ENCODE results near the gene RELL1. TPM values are rescaled to one million over a fixed set of nuclear protein-coding genes. Genes with fewer than 3 reads are reported as not detected.

The RELL1 gene
- total RNA-seq, 2 experiments from 2014 or later, result 13.8 to 15.3 TPM

DNA sequence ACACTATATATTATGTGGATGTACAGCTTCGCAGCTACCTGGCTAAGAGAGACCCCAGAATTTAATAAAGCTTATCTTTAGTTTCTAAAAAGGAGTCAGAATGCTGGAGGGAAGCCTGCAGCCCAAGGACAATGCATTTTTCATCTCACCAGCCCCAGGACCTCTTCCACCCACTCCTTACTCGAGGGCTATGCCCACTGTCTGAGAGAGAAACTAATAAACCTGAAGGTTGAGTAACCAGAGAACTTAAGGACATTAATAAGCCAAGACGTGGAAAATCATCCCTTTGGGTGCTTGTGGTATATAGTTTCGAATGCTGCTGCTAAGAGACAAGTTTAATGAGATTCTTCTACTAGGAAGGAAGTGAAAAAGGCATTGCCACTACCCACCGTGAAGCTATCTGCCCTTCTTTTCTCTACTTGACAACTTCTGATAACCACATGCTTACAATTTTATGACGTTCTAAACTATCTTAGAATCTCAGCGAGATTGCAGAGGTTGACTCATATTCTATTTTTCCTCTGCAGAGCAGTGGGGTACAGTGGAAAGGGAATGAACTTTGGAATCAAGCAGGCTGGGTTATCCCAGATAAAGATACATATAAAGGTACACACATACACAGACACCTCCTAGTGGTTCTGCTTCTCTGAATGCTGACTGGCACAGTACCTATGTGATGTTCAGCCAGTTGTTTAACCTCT is 3.3 kb downstream of the RELL1 start:
- Mint-ChIP-seq H3K9me3 (no peaks in the 10 kb centered on the region), H3K4me3 (peak overlapping the region; percentile 54), H3K36me3 (ENCODE audit: low read depth) (peaks cover 23% of the 10 kb centered on the region), H3K27ac (peak overlapping the region; percentile 86), H3K4me1 (ENCODE audit: low read depth) (peaks cover 49% of the 10 kb centered on the region), H3K27me3 (no peaks in the 10 kb centered on the region)
- POLR2A ChIA-PET, result interaction anchor here (1.0 kb wide), 1 partner anchor 9 kb away, joined by 3 read pairs; no protein-coding TSS in a partner anchor
- intact Hi-C loops (cut with micrococcal nuclease), result loop anchor here (10.0 kb wide), 1 partner anchor 982 kb away; the partner anchor contains the start of gene KLF3
- peak; percentile 51 for DNase-seq
- no peak for ATAC-seq
- CTCF ChIA-PET, result interaction anchor here (1.0 to 1.7 kb wide), 3 partner anchors 16 to 80 kb away, joined by 3 to 7 read pairs (median 3); no protein-coding TSS in a partner anchor
- no peak for TF ChIP-seq CTCF (IDR thresholded peaks at IDR 0.05)

DNA sequence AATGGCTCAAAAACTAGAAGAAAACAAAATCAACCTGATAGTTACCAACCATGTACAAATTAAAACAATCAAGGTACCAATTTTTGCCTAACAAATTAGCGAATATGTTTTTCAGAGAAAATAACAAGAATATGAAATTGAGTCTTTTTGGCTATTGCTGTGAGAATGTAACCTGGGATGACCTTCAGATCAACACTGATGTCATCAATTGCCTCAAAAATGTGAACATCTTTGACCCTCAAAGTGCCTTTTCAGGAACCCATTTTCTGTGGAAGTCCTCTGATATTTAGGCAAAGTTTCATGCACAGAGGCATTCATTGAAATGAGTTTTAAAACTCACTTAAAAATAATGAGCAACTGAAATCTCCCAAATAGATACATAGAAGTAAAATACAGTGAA is 6.1 kb downstream of the RELL1 start:
- Mint-ChIP-seq H3K4me3 (no peak overlapping the region), H3K4me1 (ENCODE audit: low read depth) (peaks cover 67% of the 10 kb centered on the region), H3K27me3 (no peaks in the 10 kb centered on the region), H3K36me3 (ENCODE audit: low read depth) (peaks cover 29% of the 10 kb centered on the region), H3K27ac (no peak overlapping the region), H3K9me3 (no peaks in the 10 kb centered on the region)
- DNase-seq (no peak), ATAC-seq (no peak)
- CTCF ChIA-PET, result interaction anchor here (1.7 kb wide), 1 partner anchor 10 kb away, joined by 3 read pairs; no protein-coding TSS in a partner anchor
- no peak for TF ChIP-seq CTCF (IDR thresholded peaks at IDR 0.05)
- intact Hi-C loops (cut with micrococcal nuclease), result loop anchor here (10.0 kb wide), 1 partner anchor 985 kb away; the partner anchor contains the start of gene KLF3
- POLR2A ChIA-PET, result no interaction called here

- Mint-ChIP-seq H3K27ac (no peak overlapping the region), H3K36me3 (ENCODE audit: low read depth) (peaks cover 24% of the 10 kb centered on the region), H3K4me3 (no peak overlapping the region), H3K9me3 (no peaks in the 10 kb centered on the region), H3K27me3 (no peaks in the 10 kb centered on the region), H3K4me1 (ENCODE audit: low read depth) (peaks cover 67% of the 10 kb centered on the region)
- ATAC-seq (no peak), DNase-seq (no peak)
- ChIA-PET POLR2A (no interaction called here), CTCF (no interaction called here)
- TF ChIP-seq CTCF (IDR thresholded peaks at IDR 0.05), result no peak
- intact Hi-C loops (cut with micrococcal nuclease), result no loop called here
These were observed 6.9 kb downstream of the RELL1 start for GRCh38 chr4:37679301-37679700.

DNA sequence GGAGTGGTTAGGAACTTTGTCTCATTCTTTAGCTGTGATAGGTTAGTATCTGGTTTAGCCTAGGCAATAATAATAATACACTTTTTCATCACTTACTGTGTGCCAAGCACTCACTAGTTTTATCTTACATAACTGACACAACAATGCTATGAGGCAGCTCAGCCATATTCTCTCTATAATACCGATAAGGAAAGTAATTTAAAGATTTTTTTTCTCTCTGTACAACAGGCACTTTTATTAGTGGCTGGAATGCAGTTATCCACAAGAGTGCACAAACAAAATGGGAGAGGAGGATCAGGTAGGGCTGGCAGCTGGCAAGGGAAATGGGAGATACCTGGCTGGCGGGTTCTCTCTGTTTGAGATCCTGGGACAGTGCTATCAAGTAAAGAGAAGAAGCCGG is 7.6 kb downstream of the RELL1 start:
- DNase-seq (no peak), ATAC-seq (no peak)
- Mint-ChIP-seq H3K4me3 (no peak overlapping the region), H3K27me3 (no peaks in the 10 kb centered on the region), H3K36me3 (ENCODE audit: low read depth) (peaks cover 21% of the 10 kb centered on the region), H3K27ac (no peak overlapping the region), H3K4me1 (ENCODE audit: low read depth) (peaks cover 70% of the 10 kb centered on the region), H3K9me3 (no peaks in the 10 kb centered on the region)
- ChIA-PET CTCF (interaction anchor here (1.0 kb wide), 1 partner anchor 17 kb away, joined by 3 read pairs; no protein-coding TSS in a partner anchor), POLR2A (no interaction called here)
- intact Hi-C loops (cut with micrococcal nuclease), result no loop called here
- no peak for TF ChIP-seq CTCF (IDR thresholded peaks at IDR 0.05)

GRCh38 chr4:37675587-37676290 is 10.4 kb downstream of the RELL1 start:
- H3K9me3 Mint-ChIP-seq, result no peaks in the 10 kb centered on the region
- ATAC-seq (peak; percentile 74), DNase-seq (peak; percentile 34)
- no peak for TF ChIP-seq CTCF (IDR thresholded peaks at IDR 0.05)
- intact Hi-C loops (cut with micrococcal nuclease), result no loop called here
- CTCF ChIA-PET, result interaction anchor here (1.0 to 1.5 kb wide), 3 partner anchors 14 to 73 kb away, joined by 3 to 6 read pairs (median 3); no protein-coding TSS in a partner anchor
- peaks cover 72% of the 10 kb centered on the region for H3K4me1 Mint-ChIP-seq (ENCODE audit: low read depth)
- no peak overlapping the region for H3K4me3 Mint-ChIP-seq
- H3K27me3 Mint-ChIP-seq, result no peaks in the 10 kb centered on the region
- H3K27ac Mint-ChIP-seq, result peak overlapping the region; percentile 11
- H3K36me3 Mint-ChIP-seq (ENCODE audit: low read depth), result peaks cover 16% of the 10 kb centered on the region
- POLR2A ChIA-PET, result no interaction called here
